Mammary epithelial cell (primary cell): ENCODE data around the gene PRSS36.

Experiments
- CTCF ChIP-seq, 2 donors: IDR thresholded peaks in 1 of 2; conservative IDR thresholded peaks in 1 of 2; 2 replicates each; pipeline ENCODE4 v1.5.1; 2011 to 2012; ENCODE audit warnings: inconsistent platforms in 2 of 2, low read length in 2 of 2, mild to moderate bottlenecking in 2 of 2, control low read depth in 1 of 2, low read depth in 1 of 2; ENCODE audit not compliant: insufficient read depth in 1 of 2; ENCODE audit errors: extremely low read depth in 1 of 2
- EZH2 ChIP-seq: IDR thresholded peaks from 2 replicates; pipeline ENCODE4 v1.6.1; 2012; ENCODE audit warnings: low read length, inconsistent platforms, borderline replicate concordance

- TF ChIP-seq CTCF (conservative IDR thresholded peaks at IDR 0.05 in 1 of 2, IDR thresholded peaks at IDR 0.05 in 1 of 2; ENCODE audit: extremely low read depth in 1 of 2, insufficient read depth in 1 of 2, low read depth in 1 of 2, low read length in 2 of 2) (no peak), EZH2 (no peak)
These were observed 35.0 kb upstream of the PRSS36 start for GRCh38 chr16:31184888-31185287.
